HepG2 (cell line): ENCODE data around the gene ZBTB7B. TPM values are rescaled to one million over a fixed set of nuclear protein-coding genes. Genes with fewer than 3 reads are reported as not detected.

Experiments
- CTCF ChIP-seq: sonication (generic); formaldehyde crosslinking; IDR thresholded peaks from 2 replicates; pipeline ENCODE4 v1.5.0; 2020; ENCODE audit warnings: mild to moderate bottlenecking, missing genetic modification reagents, moderate library complexity
- DMTF1 ChIP-seq: sonication (generic); formaldehyde crosslinking; IDR thresholded peaks from 2 replicates; pipeline ENCODE4 v1.4.0; 2020; ENCODE audit warnings: mild to moderate bottlenecking, missing genetic modification reagents
- E2F2 ChIP-seq: sonication (generic); formaldehyde crosslinking; IDR thresholded peaks from 2 replicates; pipeline ENCODE4 v1.4.0; 2020; ENCODE audit warnings: missing genetic modification reagents, borderline replicate concordance
- EHMT2 ChIP-seq: fragments of 200-600 bp; sonication (generic); IDR thresholded peaks from 2 replicates; pipeline ENCODE4 v1.7.0; 2017; ENCODE audit warnings: antibody characterized with exemption, low read depth, low read length, borderline replicate concordance
- FOXK1 ChIP-seq: sonication (generic); formaldehyde crosslinking; IDR thresholded peaks from 2 replicates; pipeline ENCODE4 v1.4.0; 2020; ENCODE audit warnings: low read depth, missing genetic modification reagents, borderline replicate concordance
- HNF4A ChIP-seq: sonication (generic); formaldehyde crosslinking; IDR thresholded peaks from 2 replicates; pipeline ENCODE4 v1.4.0; 2020; ENCODE audit warnings: missing genetic modification reagents
- HOXA3 ChIP-seq: sonication (generic); formaldehyde crosslinking; IDR thresholded peaks from 2 replicates; pipeline ENCODE4 v1.5.0; 2020; ENCODE audit warnings: missing genetic modification reagents
- KMT2A ChIP-seq: sonication (generic); formaldehyde crosslinking; IDR thresholded peaks from 2 replicates; pipeline ENCODE4 v1.4.0; 2020; ENCODE audit warnings: missing genetic modification reagents
- NR2F6 ChIP-seq, 2 experiments: IDR thresholded peaks; 2 replicates each; pipeline ENCODE4 v1.6.1; 2016; ENCODE audit warnings: antibody characterized with exemption in 1 of 2, mild to moderate bottlenecking in 1 of 2
- PAXIP1 ChIP-seq: sonication (generic); formaldehyde crosslinking; conservative IDR thresholded peaks from 2 replicates; pipeline ENCODE4 v1.4.0; 2020; ENCODE audit warnings: mild to moderate bottlenecking, missing genetic modification reagents, moderate library complexity
- POLR2A ChIP-seq, 2 experiments: IDR thresholded peaks; 2 replicates each; pipeline ENCODE4 v1.6.1; 2011; ENCODE audit warnings: low read depth in 2 of 2, low read length in 2 of 2, mild to moderate bottlenecking in 1 of 2, moderate library complexity in 1 of 2; ENCODE audit not compliant: insufficient read depth in 1 of 2
- POLR2AphosphoS2 ChIP-seq: IDR thresholded peaks from 2 replicates; pipeline ENCODE4 v1.6.1; 2011; ENCODE audit warnings: low read depth, low read length, improper control_type of control experiment
- SMAD1 ChIP-seq: sonication (generic); formaldehyde crosslinking; IDR thresholded peaks from 2 replicates; pipeline ENCODE4 v1.4.0; 2020; ENCODE audit warnings: missing genetic modification reagents, low read depth, mild to moderate bottlenecking, borderline replicate concordance
- SRSF9 ChIP-seq: fragments of 200-400 bp; formaldehyde crosslinking; IDR thresholded peaks from 2 replicates; pipeline ENCODE4 v1.6.1; 2018; ENCODE audit warnings: borderline replicate concordance, mild to moderate bottlenecking, low read depth, low read length; ENCODE audit not compliant: insufficient read depth, poor library complexity, severe bottlenecking
- TEAD2 ChIP-seq: sonication (generic); formaldehyde crosslinking; IDR thresholded peaks from 2 replicates; pipeline ENCODE4 v1.9.0; 2021; ENCODE audit warnings: missing genetic modification reagents
- XBP1 ChIP-seq: sonication (generic); formaldehyde crosslinking; IDR thresholded peaks from 2 replicates; pipeline ENCODE4 v1.5.0; 2020; ENCODE audit warnings: missing genetic modification reagents
- ZBTB1 ChIP-seq: sonication (generic); formaldehyde crosslinking; IDR thresholded peaks from 2 replicates; pipeline ENCODE4 v1.4.0; 2020; ENCODE audit warnings: missing genetic modification reagents, borderline replicate concordance
- ZBTB38 ChIP-seq: sonication (generic); formaldehyde crosslinking; IDR thresholded peaks from 2 replicates; pipeline ENCODE4 v1.5.1; 2020; ENCODE audit warnings: mild to moderate bottlenecking, missing genetic modification reagents
- ZFP62 ChIP-seq: sonication (generic); formaldehyde crosslinking; IDR thresholded peaks from 2 replicates; pipeline ENCODE4 v1.4.0; 2020; ENCODE audit warnings: missing genetic modification reagents
- ZNF883 ChIP-seq: sonication (generic); formaldehyde crosslinking; IDR thresholded peaks from 2 replicates; pipeline ENCODE4 v1.5.1; 2020; ENCODE audit warnings: mild to moderate bottlenecking, missing genetic modification reagents; ENCODE audit errors: not compliant biosample characterization
- polyA plus RNA-seq, 8 experiments: library from polyadenylated mRNA; depleted of rRNA in 3 of 8; stranded (reverse) in 7 of 8; unstranded in 1 of 8; fragments of >200 nt; fragmentation: Illumina TruSeq in 4 of 8; extraction: Trizol in 4 of 8; gene quantifications; 2 replicates each; pipeline versions ENCODE4 v1.2.1 to v1.2.3, GENCODE V29; 2011 to 2016; ENCODE audit warnings: low read depth in 4 of 8, missing spikeins in 1 of 8, mixed read lengths in 1 of 8; ENCODE audit not compliant: insufficient read depth in 1 of 8
- total RNA-seq, 5 experiments: library from RNA; depleted of rRNA; stranded (reverse); fragments of >200 nt; fragmentation: Illumina TruSeq; extraction: Trizol; gene quantifications; 2 replicates each; pipeline ENCODE4 v1.2.3, GENCODE V29; 2016; ENCODE audit warnings: low read depth in 1 of 5

ZBTB7B gene
- total and polyA plus RNA-seq, 2 of the 13 experiments (the other 11 are each of a cell fraction or from before 2014, with no cell fraction given): 15.5 to 17.5 TPM

- TF ChIP-seq EHMT2: no peak
- TF ChIP-seq FOXK1 (CRISPR knock-in tag): no peak
- TF ChIP-seq HOXA3 (CRISPR knock-in tag): peak; percentile 66
- 0 out of 2 replicates have a peak, but pooled peaks have one; percentile 16 for TF ChIP-seq TEAD2 (CRISPR knock-in tag)
- TF ChIP-seq ZBTB38: peak; percentile 80
- TF ChIP-seq SRSF9: no peak
- TF ChIP-seq NR2F6 (IDR thresholded peaks at IDR 0.05): no peak
- TF ChIP-seq NR2F6 (CRISPR knock-in tag; IDR thresholded peaks at IDR 0.05): no peak; the same call in 1 of the 2 replicates
- TF ChIP-seq ZBTB1 (CRISPR knock-in tag): no peak
- peak; percentile 79 for TF ChIP-seq PAXIP1 (CRISPR knock-in tag)
- no peak for TF ChIP-seq E2F2 (CRISPR knock-in tag)
- TF ChIP-seq POLR2AphosphoS2: no peak
- no peak for TF ChIP-seq ZNF883 (CRISPR knock-in tag)
- 0 out of 2 replicates have a peak, but pooled peaks have one; percentile 52 for TF ChIP-seq ZFP62 (CRISPR knock-in tag)
- TF ChIP-seq DMTF1 (CRISPR knock-in tag): no peak; the same call in 1 of the 2 replicates
- no peak for TF ChIP-seq XBP1 (CRISPR knock-in tag)
- TF ChIP-seq CTCF (CRISPR knock-in tag): peak; percentile 75
- TF ChIP-seq KMT2A: peak; percentile 40; the same call in 1 of the 2 replicates
- peak; percentile 83; the same call in 1 of the 2 replicates for TF ChIP-seq SMAD1 (CRISPR knock-in tag)
- 0 out of 2 replicates have a peak, but pooled peaks have one; percentile 15 for TF ChIP-seq HNF4A (CRISPR knock-in tag)
- TF ChIP-seq POLR2A (IDR thresholded peaks at IDR 0.05; ENCODE audit: insufficient read depth in 1 of 2, low read depth in 2 of 2, low read length in 2 of 2): peak; percentile 72 to 84
Measured at GRCh38 chr1:154961207-154962155, 41.1 kb upstream of the ZBTB7B start, which contains the start of gene PYGO2 (continued).
